Mucosa of gallbladder (tissue), 1 donor: Measurements from ENCODE around the gene IST1. TPM values are rescaled to one million over a fixed set of nuclear protein-coding genes. Genes with fewer than 3 reads are reported as not detected.

Experiments
- DNase-seq: peaks from one replicate; pipeline ENCODE4 v3.0.0-alpha.2; 2020; ENCODE audit warnings: low spot score
- total RNA-seq: library from RNA; stranded (reverse); gene quantifications from one replicate; pipeline ENCODE4 v1.2.1, GENCODE V29; 2021
- donor health status: DM: no; HTN: no; CAD: no.

IST1 gene
- total RNA-seq, 1 donor from 2014 or later = 225 TPM

- DNase-seq = no peak
Observed at GRCh38 chr16:71963125-71963875, 68.0 kb downstream of the IST1 start.

GRCh38 chr16:71965223-71965622 lies 69.9 kb downstream of the IST1 start:
- no peak for DNase-seq

DNA sequence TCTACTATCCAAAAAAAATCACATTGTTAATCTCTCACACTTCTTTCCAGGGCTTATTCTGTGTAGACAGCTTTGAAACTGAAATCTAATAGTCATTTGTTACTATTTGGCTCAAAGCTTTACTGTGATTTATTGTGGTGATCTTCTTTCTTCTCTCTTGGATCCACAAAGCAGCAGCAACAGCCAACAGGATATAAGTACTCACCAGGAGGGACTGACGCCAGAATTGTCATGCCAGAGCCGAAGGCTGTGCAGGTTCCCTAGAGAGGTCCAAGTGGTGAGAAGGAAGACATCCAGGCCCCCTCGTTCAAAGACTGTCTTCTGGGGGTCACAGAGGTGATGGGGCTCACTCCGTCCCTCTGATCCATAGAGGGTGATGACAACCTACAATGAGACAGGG lies 71.6 kb downstream of the IST1 start:
- DNase-seq = no peak

GRCh38 chr16:71969353-71969752 lies 74.0 kb downstream of the IST1 start:
- DNase-seq = no peak

GRCh38 chr16:71971571-71971970 lies 76.2 kb downstream of the IST1 start:
- no peak for DNase-seq

DNA sequence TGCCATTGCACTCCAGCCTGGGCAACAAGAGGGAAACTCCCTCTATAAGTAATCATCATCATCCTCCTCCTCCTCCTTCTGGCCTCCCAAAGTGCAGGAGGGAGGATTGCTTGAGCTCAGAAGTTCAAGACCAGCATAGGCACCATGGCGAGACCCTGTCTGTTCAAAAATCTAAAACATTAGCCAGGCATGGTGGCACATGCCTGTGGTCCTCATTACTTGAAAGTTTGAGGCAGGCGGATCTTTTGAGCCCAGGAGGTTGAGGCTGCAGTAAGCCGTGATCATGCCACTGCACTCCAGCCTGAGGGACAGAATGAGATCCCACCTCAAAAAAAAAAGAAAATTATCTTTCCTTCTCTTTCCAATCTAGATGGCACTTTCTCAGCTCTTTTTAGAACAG lies 77.0 kb downstream of the IST1 start:
- no peak for DNase-seq

DNA sequence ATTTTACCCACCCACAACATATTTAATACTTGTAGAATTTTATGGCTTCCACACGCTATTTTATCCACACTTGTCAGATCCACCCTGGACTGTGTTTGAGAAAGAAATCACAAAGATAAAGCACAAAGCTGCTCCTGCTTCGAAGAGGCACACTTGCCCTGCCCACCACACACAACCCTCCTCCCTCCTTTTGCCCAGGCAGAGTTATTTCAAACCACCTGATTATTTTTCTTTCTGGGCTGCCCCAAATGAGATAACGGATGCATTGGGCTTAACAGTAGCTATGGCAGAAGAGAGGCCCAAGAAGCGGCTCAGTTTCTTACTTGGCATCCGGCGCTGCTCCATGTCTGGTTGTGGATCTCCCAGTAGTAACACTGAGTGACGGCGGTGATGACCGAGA lies 77.7 kb downstream of the IST1 start:
- no peak for DNase-seq

DNA sequence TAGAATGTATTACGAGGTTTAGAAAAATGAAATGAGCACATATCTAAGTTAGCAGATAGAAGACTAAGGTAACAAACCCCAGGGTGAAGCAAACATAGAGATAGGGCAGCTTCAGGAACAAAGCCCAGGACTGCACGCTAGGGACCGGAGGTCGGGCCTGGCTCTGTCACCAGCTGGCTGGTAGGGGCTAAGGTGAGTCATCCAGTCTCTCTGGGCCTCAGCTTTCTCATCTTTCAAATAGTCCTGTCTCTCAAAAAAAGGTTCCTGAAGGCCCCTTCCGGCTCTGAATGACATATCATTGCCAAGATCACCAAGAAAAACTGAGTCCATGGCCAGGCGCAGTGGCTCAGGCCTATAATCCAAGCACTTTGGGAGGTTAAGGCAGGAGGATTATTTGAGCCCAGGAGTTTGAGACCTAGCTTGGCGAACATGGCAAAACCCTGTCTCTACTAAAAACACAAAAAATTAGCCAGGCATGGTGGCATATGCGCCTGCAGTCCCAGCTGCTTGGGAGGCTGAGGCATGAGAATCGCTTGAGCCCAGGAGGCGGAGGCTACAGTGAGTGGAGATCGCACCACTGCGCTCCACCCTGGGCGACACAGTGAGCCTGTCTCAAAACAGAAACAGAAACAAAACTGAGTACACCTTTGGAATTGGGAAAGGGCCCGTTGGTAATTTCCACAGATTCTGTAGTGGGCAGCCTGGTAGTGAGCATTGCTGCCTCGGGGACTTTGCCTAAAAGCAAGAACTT lies 78.9 kb downstream of the IST1 start:
- DNase-seq = no peak

Other genes starting within 250 kb of the IST1 start
- gene PHLPP2, start 170.8 kb upstream of the IST1 start, total RNA-seq = 10.1 TPM
- 98.1 TPM for gene AP1G1, start 86.7 kb upstream of the IST1 start, total RNA-seq
- gene ATXN1L, start 49.6 kb upstream of the IST1 start, total RNA-seq = 30.0 TPM
- gene ZNF821, start 11.3 kb upstream of the IST1 start, total RNA-seq = 9.3 TPM
- gene PKD1L3, start 104.9 kb downstream of the IST1 start, total RNA-seq = 0.17 TPM
- 5.8 TPM for gene DHODH, start 113.2 kb downstream of the IST1 start, total RNA-seq
- gene HP, start 159.0 kb downstream of the IST1 start, total RNA-seq = 27.5 TPM
- gene HPR, start 167.7 kb downstream of the IST1 start, total RNA-seq = 0.43 TPM
- 14.0 TPM for gene TXNL4B, start 198.1 kb downstream of the IST1 start, total RNA-seq
- gene DHX38, start 198.3 kb downstream of the IST1 start, total RNA-seq = 55.7 TPM